Measurements from ENCODE around the gene LAMTOR5. TPM values are rescaled to one million over a fixed set of nuclear protein-coding genes. Genes with fewer than 3 reads are reported as not detected.
A peak's percentile ranks its signal among the peaks of the same experiment; 100 is the strongest.

The LAMTOR5 gene
- 100 to 1,000 TPM; 104 to 132 TPM for total RNA-seq
- polyA plus RNA-seq (2013, experiment 1 of 2): 157 TPM
- polyA plus RNA-seq (2013, experiment 2 of 2): 145 TPM
- long read RNA-seq, experiment 1, transcript LAMTOR5-206 (4 exons, 634 nt): major isoform, 45 of 58 reads
- long read RNA-seq, experiment 1, partial matches to known transcripts: 2 of 58 reads
- long read RNA-seq, experiment 1, other reads (novel, unspliced or antisense): 7 of 58 reads
- long read RNA-seq, experiment 2, transcript LAMTOR5-203 (4 exons, 1,154 nt): minor isoform, 6 of 85 reads
- long read RNA-seq, experiment 2, transcript LAMTOR5-206 (4 exons, 634 nt): major isoform, 78 of 85 reads
- long read RNA-seq, experiment 2, partial matches to known transcripts: 0 of 85 reads
- long read RNA-seq, experiment 2, other reads (novel, unspliced or antisense): 1 of 85 reads
- long read RNA-seq, experiment 3, transcript LAMTOR5-206 (4 exons, 634 nt): major isoform, 22 of 32 reads
- long read RNA-seq, experiment 3, transcript LAMTOR5-203 (4 exons, 1,154 nt): minor isoform, 6 of 32 reads
- long read RNA-seq, experiment 3, partial matches to known transcripts: 0 of 32 reads
- long read RNA-seq, experiment 3, other reads (novel, unspliced or antisense): 0 of 32 reads
- long read RNA-seq, experiment 4, transcript LAMTOR5-203 (4 exons, 1,154 nt): minor isoform, 14 of 83 reads
- long read RNA-seq, experiment 4, transcript LAMTOR5-206 (4 exons, 634 nt): major isoform, 63 of 83 reads
- long read RNA-seq, experiment 4, partial matches to known transcripts: 0 of 83 reads
- long read RNA-seq, experiment 4, other reads (novel, unspliced or antisense): 0 of 83 reads

- H3K36me3 Mint-ChIP-seq (ENCODE audit: low read depth): peaks cover 12% of the 10 kb centered on the region
- peaks cover 2% of the 10 kb centered on the region for H3K4me1 Mint-ChIP-seq
- peak within 1 kb of the TSS; percentile 99 for H3K4me3 ChIP-seq (ENCODE audit: low read length)
- H3K27me3 ChIP-seq (ENCODE audit: control insufficient read depth, insufficient read depth, low read length, poor library complexity, severe bottlenecking): no peaks in the 10 kb centered on the region
- peak within 1 kb of the TSS; percentile 98 for H3K27ac Mint-ChIP-seq
- H3K27me3 Mint-ChIP-seq (ENCODE audit: insufficient read depth): no peaks in the 10 kb centered on the region
- peak within 1 kb of the TSS; percentile 90 for H3K9ac ChIP-seq (ENCODE audit: extremely low read depth, low read length, poor library complexity, severe bottlenecking)
- 4 to 5% methylated on average over 46 to 76 of the region's 76 CpGs for WGBS, 2 experiments (ENCODE audit: insufficient coverage in 1 of 2, insufficient read length in 1 of 2)
- no peaks in the 10 kb centered on the region for H3K4me1 ChIP-seq (ENCODE audit: control insufficient read depth, insufficient read depth, low read length)
- peaks cover 27% of the 10 kb centered on the region for H3K36me3 ChIP-seq (ENCODE audit: control insufficient read depth, insufficient read depth, low read length)
- TF ChIP-seq CTCF (conservative IDR thresholded peaks at IDR 0.05): no peak
- peak within 1 kb of the TSS; percentile 93 for H3K4me3 Mint-ChIP-seq
- DNase-seq: peak; percentile 92
- peak within 1 kb of the TSS; percentile 45 for H3K27ac ChIP-seq (ENCODE audit: low read depth, low read length)
- no peaks in the 10 kb centered on the region for H3K9me3 ChIP-seq (ENCODE audit: control insufficient read depth, low read length)
- no peaks in the 10 kb centered on the region for H3K9me3 Mint-ChIP-seq
Measured at GRCh38 chr1:110407260-110408210, at the start of gene LAMTOR5. TSS of gene LAMTOR5 (minus strand) at chr1:110407694. CDS start at chr1:110407620, 74 bp downstream.

- H3K27ac Mint-ChIP-seq: no peak overlapping the region
- no peaks in the 10 kb centered on the region for H3K36me3 Mint-ChIP-seq (ENCODE audit: low read depth)
- no peaks in the 10 kb centered on the region for H3K27me3 Mint-ChIP-seq (ENCODE audit: insufficient read depth)
- H3K4me3 Mint-ChIP-seq: no peak overlapping the region
- Histone ChIP-seq H3K9me3 (ENCODE audit: control insufficient read depth, low read length) (no peaks in the 10 kb centered on the region), H3K4me3 (ENCODE audit: low read length) (no peak overlapping the region), H3K27ac (ENCODE audit: low read depth, low read length) (no peak overlapping the region), H3K27me3 (ENCODE audit: control insufficient read depth, insufficient read depth, low read length, poor library complexity, severe bottlenecking) (no peaks in the 10 kb centered on the region), H3K36me3 (ENCODE audit: control insufficient read depth, insufficient read depth, low read length) (no peaks in the 10 kb centered on the region), H3K4me1 (ENCODE audit: control insufficient read depth, insufficient read depth, low read length) (peaks cover 6% of the 10 kb centered on the region), H3K9ac (ENCODE audit: extremely low read depth, low read length, poor library complexity, severe bottlenecking) (no peak overlapping the region)
- no peak for TF ChIP-seq CTCF (conservative IDR thresholded peaks at IDR 0.05)
- H3K4me1 Mint-ChIP-seq: peaks cover 12% of the 10 kb centered on the region
- no peak for DNase-seq
- WGBS, 2 experiments (ENCODE audit: insufficient coverage in 1 of 2, insufficient read length in 1 of 2): 89 to 96% methylated on average over 4 to 5 of the region's 5 CpGs
- no peaks in the 10 kb centered on the region for H3K9me3 Mint-ChIP-seq
Measured at GRCh38 chr1:110457206-110457605, 49.7 kb upstream of the LAMTOR5 start.

GRCh38 chr1:110455151-110455550, 47.7 kb upstream of the LAMTOR5 start:
- H3K9me3 Mint-ChIP-seq: no peaks in the 10 kb centered on the region
- 74 to 86% methylated on average over 6 to 8 of the region's 8 CpGs for WGBS, 2 experiments (ENCODE audit: insufficient coverage in 1 of 2, insufficient read length in 1 of 2)
- Histone ChIP-seq H3K36me3 (ENCODE audit: control insufficient read depth, insufficient read depth, low read length) (no peaks in the 10 kb centered on the region), H3K27me3 (ENCODE audit: control insufficient read depth, insufficient read depth, low read length, poor library complexity, severe bottlenecking) (no peaks in the 10 kb centered on the region), H3K4me3 (ENCODE audit: low read length) (no peak overlapping the region), H3K4me1 (ENCODE audit: control insufficient read depth, insufficient read depth, low read length) (peaks cover 6% of the 10 kb centered on the region), H3K9ac (ENCODE audit: extremely low read depth, low read length, poor library complexity, severe bottlenecking) (no peak overlapping the region), H3K27ac (ENCODE audit: low read depth, low read length) (no peak overlapping the region), H3K9me3 (ENCODE audit: control insufficient read depth, low read length) (no peaks in the 10 kb centered on the region)
- TF ChIP-seq CTCF (conservative IDR thresholded peaks at IDR 0.05): peak; percentile 82
- no peaks in the 10 kb centered on the region for H3K36me3 Mint-ChIP-seq (ENCODE audit: low read depth)
- no peaks in the 10 kb centered on the region for H3K27me3 Mint-ChIP-seq (ENCODE audit: insufficient read depth)
- no peak overlapping the region for H3K4me3 Mint-ChIP-seq
- peak overlapping the region; percentile 61 for H3K27ac Mint-ChIP-seq
- H3K4me1 Mint-ChIP-seq: peaks cover 19% of the 10 kb centered on the region
- peak; percentile 92 for DNase-seq

Measured in endodermal cell (in vitro differentiated cells).